Activated CD4-positive, alpha-beta T cell treated with anti-CD3 and anti-CD28 coated beads for 36 hours (primary cell): ENCODE results near the gene CAMSAP1. TPM values are rescaled to one million over a fixed set of nuclear protein-coding genes. Genes with fewer than 3 reads are reported as not detected.

ENCODE experiments used
- ATAC-seq: fragments of 200-7000 bp; cut with Tn5 transposase; one replicate; pipeline ENCODE4 v1.10.0; 2021; ENCODE audit warnings: mild to moderate bottlenecking, moderate library complexity
- CTCF ChIA-PET: fragments of 350-600 bp; sonication (Branson Sonifier 250); formaldehyde crosslinking; loops from one replicate; lab custom pipeline; 2021; ENCODE audit warnings: antibody characterized with exemption; lab: Charles Lee
- POLR2A ChIA-PET: fragments of 350-600 bp; sonication (Branson Sonifier 250); formaldehyde crosslinking; loops from one replicate; lab custom pipeline; 2021; ENCODE audit warnings: antibody characterized with exemption, inconsistent platforms; lab: Charles Lee
- DNase-seq: peaks from one replicate; pipeline ENCODE4 v3.0.0-alpha.2; 2020
- H3K27ac Mint-ChIP-seq: one replicate; pipeline ENCODE4 v1.8.0; 2021; ENCODE audit warnings: mixed read lengths
- H3K27me3 Mint-ChIP-seq: one replicate; pipeline ENCODE4 v1.8.0; 2021; ENCODE audit warnings: mixed read lengths
- H3K36me3 Mint-ChIP-seq: one replicate; pipeline ENCODE4 v1.8.0; 2021; ENCODE audit warnings: low read depth, mixed read lengths
- H3K4me1 Mint-ChIP-seq: one replicate; pipeline ENCODE4 v1.8.0; 2021; ENCODE audit warnings: mixed read lengths
- H3K4me3 Mint-ChIP-seq: one replicate; pipeline ENCODE4 v1.8.0; 2021; ENCODE audit warnings: mild to moderate bottlenecking, moderate library complexity, mixed read lengths
- H3K9me3 Mint-ChIP-seq: one replicate; pipeline ENCODE4 v1.8.0; 2021; ENCODE audit warnings: low read depth, mixed read lengths
- intact Hi-C, 2 experiments: fragments of 100-400 bp; cut with DNase I in 1 of 2; cut with micrococcal nuclease in 1 of 2; formaldehyde crosslinking; loops; one replicate each; pipeline versions ENCODE4 v1.14.2 to v1.15.1; 2022 to 2024; cut with DNase I, micrococcal nuclease
- total RNA-seq, 2 experiments: library from RNA; stranded (reverse); gene quantifications; one replicate each; pipeline ENCODE4 v1.2.3, GENCODE V29; 2021

Gene CAMSAP1
- total RNA-seq, 2 experiments from 2014 or later, result 31.2 to 33.4 TPM

GRCh38 chr9:135826188-135826545, 81.2 kb downstream of the CAMSAP1 start:
- Mint-ChIP-seq H3K4me1 (peaks cover 11% of the 10 kb centered on the region), H3K27me3 (no peaks in the 10 kb centered on the region), H3K27ac (no peak overlapping the region), H3K36me3 (peaks cover 45% of the 10 kb centered on the region), H3K9me3 (peaks cover 6% of the 10 kb centered on the region), H3K4me3 (no peak overlapping the region)
- DNase-seq (no peak), ATAC-seq (no peak)
- intact Hi-C loops, result no loop called here
- CTCF ChIA-PET, result interaction anchor here (0.6 kb wide), 1 partner anchor 140 kb away, joined by 3 read pairs; no protein-coding TSS in a partner anchor
- POLR2A ChIA-PET, result interaction anchor here (0.5 kb wide), 1 partner anchor 1094 kb away, joined by 3 read pairs; no protein-coding TSS in a partner anchor

- ChIA-PET POLR2A (no interaction called here), CTCF (no interaction called here)
- DNase-seq, result no peak
- intact Hi-C loops, result no loop called here
- Mint-ChIP-seq H3K36me3 (peaks cover 48% of the 10 kb centered on the region), H3K27me3 (no peaks in the 10 kb centered on the region), H3K9me3 (peaks cover 6% of the 10 kb centered on the region), H3K4me3 (no peak overlapping the region), H3K27ac (no peak overlapping the region), H3K4me1 (peaks cover 11% of the 10 kb centered on the region)
- ATAC-seq, result no peak
Measured at GRCh38 chr9:135825435-135826187, 81.7 kb downstream of the CAMSAP1 start.

- DNase-seq (no peak), ATAC-seq (no peak)
- intact Hi-C loops, result no loop called here
- H3K4me1 Mint-ChIP-seq, result peaks cover 5% of the 10 kb centered on the region
- no peak overlapping the region for H3K27ac Mint-ChIP-seq
- H3K4me3 Mint-ChIP-seq, result no peak overlapping the region
- ChIA-PET POLR2A (no interaction called here), CTCF (no interaction called here)
- no peaks in the 10 kb centered on the region for H3K9me3 Mint-ChIP-seq
- no peaks in the 10 kb centered on the region for H3K27me3 Mint-ChIP-seq
- H3K36me3 Mint-ChIP-seq, result peaks cover 43% of the 10 kb centered on the region
Measured at GRCh38 chr9:135823036-135823435, 84.3 kb downstream of the CAMSAP1 start.

GRCh38 chr9:135822374-135822755, 85.0 kb downstream of the CAMSAP1 start:
- peaks cover 5% of the 10 kb centered on the region for H3K4me1 Mint-ChIP-seq
- H3K9me3 Mint-ChIP-seq, result no peaks in the 10 kb centered on the region
- H3K4me3 Mint-ChIP-seq, result no peak overlapping the region
- no peaks in the 10 kb centered on the region for H3K27me3 Mint-ChIP-seq
- ChIA-PET POLR2A (no interaction called here), CTCF (no interaction called here)
- intact Hi-C loops, result no loop called here
- peaks cover 41% of the 10 kb centered on the region for H3K36me3 Mint-ChIP-seq
- H3K27ac Mint-ChIP-seq, result no peak overlapping the region
- ATAC-seq, result no peak
- no peak for DNase-seq

GRCh38 chr9:135821733-135822373, 85.5 kb downstream of the CAMSAP1 start:
- Mint-ChIP-seq H3K4me3 (no peak overlapping the region), H3K36me3 (peaks cover 42% of the 10 kb centered on the region), H3K27ac (no peak overlapping the region), H3K4me1 (peaks cover 5% of the 10 kb centered on the region), H3K27me3 (no peaks in the 10 kb centered on the region), H3K9me3 (no peaks in the 10 kb centered on the region)
- ATAC-seq (no peak), DNase-seq (no peak)
- CTCF ChIA-PET, result interaction anchor here (0.6 kb wide), 1 partner anchor 355 kb away, joined by 3 read pairs; no protein-coding TSS in a partner anchor
- POLR2A ChIA-PET, result no interaction called here
- intact Hi-C loops, result no loop called here

- ATAC-seq (no peak), DNase-seq (no peak)
- H3K27me3 Mint-ChIP-seq, result no peaks in the 10 kb centered on the region
- ChIA-PET POLR2A (no interaction called here), CTCF (no interaction called here)
- no peaks in the 10 kb centered on the region for H3K9me3 Mint-ChIP-seq
- no peak overlapping the region for H3K27ac Mint-ChIP-seq
- no peak overlapping the region for H3K4me3 Mint-ChIP-seq
- peaks cover 48% of the 10 kb centered on the region for H3K36me3 Mint-ChIP-seq
- intact Hi-C loops, result no loop called here
- peaks cover 5% of the 10 kb centered on the region for H3K4me1 Mint-ChIP-seq
Measured at GRCh38 chr9:135821116-135821515, 86.2 kb downstream of the CAMSAP1 start.

GRCh38 chr9:135820661-135821060, 86.7 kb downstream of the CAMSAP1 start:
- Mint-ChIP-seq H3K27ac (no peak overlapping the region), H3K36me3 (peaks cover 48% of the 10 kb centered on the region), H3K4me3 (no peak overlapping the region), H3K27me3 (no peaks in the 10 kb centered on the region), H3K9me3 (no peaks in the 10 kb centered on the region), H3K4me1 (peaks cover 5% of the 10 kb centered on the region)
- no peak for ATAC-seq
- ChIA-PET POLR2A (no interaction called here), CTCF (no interaction called here)
- DNase-seq, result no peak
- intact Hi-C loops, result no loop called here

- intact Hi-C loops, result no loop called here
- peaks cover 43% of the 10 kb centered on the region for H3K36me3 Mint-ChIP-seq
- no peak overlapping the region for H3K4me3 Mint-ChIP-seq
- DNase-seq (no peak), ATAC-seq (no peak)
- no peak overlapping the region for H3K27ac Mint-ChIP-seq
- peaks cover under 1% of the 10 kb centered on the region for H3K4me1 Mint-ChIP-seq
- ChIA-PET CTCF (no interaction called here), POLR2A (no interaction called here)
- no peaks in the 10 kb centered on the region for H3K27me3 Mint-ChIP-seq
- no peaks in the 10 kb centered on the region for H3K9me3 Mint-ChIP-seq
Measured at GRCh38 chr9:135819905-135820304, 87.4 kb downstream of the CAMSAP1 start.

- ChIA-PET CTCF (interaction anchor here (0.7 kb wide), 1 partner anchor 61 kb away, joined by 3 read pairs; no protein-coding TSS in a partner anchor), POLR2A (no interaction called here)
- intact Hi-C loops, result no loop called here
- Mint-ChIP-seq H3K4me3 (no peak overlapping the region), H3K4me1 (no peaks in the 10 kb centered on the region), H3K27ac (no peak overlapping the region), H3K27me3 (no peaks in the 10 kb centered on the region), H3K9me3 (no peaks in the 10 kb centered on the region), H3K36me3 (peaks cover 41% of the 10 kb centered on the region)
- DNase-seq (no peak), ATAC-seq (no peak)
Measured at GRCh38 chr9:135818718-135819475, 88.4 kb downstream of the CAMSAP1 start.

- no peak overlapping the region for H3K27ac Mint-ChIP-seq
- CTCF ChIA-PET, result interaction anchor here (0.7 kb wide), 1 partner anchor 62 kb away, joined by 3 read pairs; no protein-coding TSS in a partner anchor
- ATAC-seq (no peak), DNase-seq (no peak)
- no peak overlapping the region for H3K4me3 Mint-ChIP-seq
- H3K27me3 Mint-ChIP-seq, result no peaks in the 10 kb centered on the region
- no peaks in the 10 kb centered on the region for H3K9me3 Mint-ChIP-seq
- peaks cover 44% of the 10 kb centered on the region for H3K36me3 Mint-ChIP-seq
- intact Hi-C loops, result no loop called here
- no peaks in the 10 kb centered on the region for H3K4me1 Mint-ChIP-seq
- POLR2A ChIA-PET, result no interaction called here
Measured at GRCh38 chr9:135817951-135818717, 89.2 kb downstream of the CAMSAP1 start.

- ATAC-seq, result no peak
- H3K27ac Mint-ChIP-seq, result no peak overlapping the region
- H3K27me3 Mint-ChIP-seq, result no peaks in the 10 kb centered on the region
- CTCF ChIA-PET, result no interaction called here
- no peak overlapping the region for H3K4me3 Mint-ChIP-seq
- no peak for DNase-seq
- H3K9me3 Mint-ChIP-seq, result no peaks in the 10 kb centered on the region
- no peaks in the 10 kb centered on the region for H3K4me1 Mint-ChIP-seq
- POLR2A ChIA-PET, result no interaction called here
- intact Hi-C loops, result no loop called here
- peaks cover 42% of the 10 kb centered on the region for H3K36me3 Mint-ChIP-seq
Measured at GRCh38 chr9:135816651-135816970, 90.7 kb downstream of the CAMSAP1 start.
